GM21737 (cell line): ENCODE measurements around the gene DDIT3.
"Not testable (repeated sequence)": the region's sequence is repeated elsewhere in the genome, so short reads cannot be mapped to it uniquely, and the experiment has no call there.

ENCODE experiments used
- ATAC-seq: cut with Tn5 transposase; IDR thresholded peaks from one replicate; pipeline ENCODE4 v1.9.1; 2021; ENCODE audit warnings: mild to moderate bottlenecking, moderate library complexity; ENCODE audit not compliant: unreplicated experiment

DDIT3 gene, protein sequence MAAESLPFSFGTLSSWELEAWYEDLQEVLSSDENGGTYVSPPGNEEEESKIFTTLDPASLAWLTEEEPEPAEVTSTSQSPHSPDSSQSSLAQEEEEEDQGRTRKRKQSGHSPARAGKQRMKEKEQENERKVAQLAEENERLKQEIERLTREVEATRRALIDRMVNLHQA

DNA sequence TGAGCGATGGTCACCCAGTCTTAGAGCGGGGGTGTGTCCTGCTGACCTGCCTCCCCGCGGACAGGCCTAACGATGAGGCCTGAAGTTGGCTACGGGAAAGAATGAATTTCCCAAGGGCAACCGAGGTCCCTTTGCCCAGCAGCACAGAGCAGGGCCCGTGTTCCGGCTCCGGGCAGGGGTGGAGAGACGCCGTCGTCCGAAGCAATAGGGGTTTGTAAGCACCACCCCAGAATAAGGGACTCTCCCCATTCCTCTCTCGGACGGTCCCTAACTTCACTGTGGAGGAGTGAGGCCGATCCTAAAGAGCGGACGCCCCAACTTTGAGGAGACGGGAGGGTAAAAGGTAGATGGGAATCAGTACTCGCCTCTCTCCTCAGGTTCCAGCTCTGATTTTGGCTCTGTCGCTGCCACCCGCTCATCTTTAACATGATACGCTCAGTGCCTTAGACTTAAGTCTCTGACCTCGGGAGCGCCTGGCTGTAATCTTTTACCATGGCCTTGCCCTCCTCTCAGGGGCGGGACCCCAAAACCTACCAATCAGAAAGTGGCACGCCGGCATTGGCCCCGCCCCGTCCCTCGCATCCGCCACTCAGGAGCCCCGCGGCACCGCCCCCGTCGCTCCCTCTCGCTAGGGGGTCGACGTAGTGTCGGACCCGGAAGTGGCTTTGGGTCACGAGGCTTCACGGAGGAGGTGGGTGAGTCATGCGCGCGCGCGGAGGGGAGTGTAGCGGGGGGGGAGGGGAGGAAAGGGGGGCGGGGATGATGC, at the start of gene DDIT3:
Gene DDIT3, minus strand, starts transcription at position 462 of the 766 bp plus-strand sequence. CDS start 3,108 bp downstream, outside the sequence.
- ATAC-seq = peak; percentile 52

DNA sequence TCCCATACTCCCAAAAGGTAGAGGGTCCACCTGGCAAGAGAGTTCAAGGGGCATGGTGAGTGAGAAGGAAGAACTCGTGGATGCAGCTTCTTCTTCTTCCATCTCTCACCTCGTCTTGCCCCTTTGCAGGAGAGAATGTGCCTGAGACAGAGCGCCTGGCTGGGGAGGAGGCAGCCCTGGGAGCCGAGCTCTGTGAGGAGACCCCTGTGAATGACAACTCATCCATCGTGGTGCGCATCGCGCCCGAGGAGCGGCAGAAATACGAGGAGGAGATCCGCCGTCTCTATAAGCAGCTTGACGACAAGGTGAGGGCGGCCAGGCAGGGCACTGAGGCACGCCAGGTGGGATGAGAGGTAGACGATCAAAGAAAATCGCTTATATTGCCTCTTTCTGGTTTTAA, 49.5 kb upstream of the DDIT3 start:
- no peak for ATAC-seq

DNA sequence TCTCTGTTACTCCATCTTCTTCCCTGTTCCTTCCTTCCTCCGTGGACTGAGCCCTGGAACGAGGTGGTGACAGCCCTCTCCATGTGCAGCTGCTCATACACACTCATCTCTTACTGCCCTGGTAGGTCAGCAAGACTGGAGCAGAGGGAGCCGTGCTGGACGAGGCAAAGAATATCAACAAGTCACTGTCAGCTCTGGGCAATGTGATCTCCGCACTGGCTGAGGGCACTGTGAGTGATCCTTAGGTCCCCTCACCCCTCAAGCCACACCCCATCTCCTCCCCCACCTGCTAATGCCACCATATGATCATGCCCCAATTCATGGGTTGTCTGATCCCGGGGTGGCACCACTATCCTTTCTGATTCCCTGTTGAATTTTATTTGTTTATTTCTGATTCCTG, 48.5 kb upstream of the DDIT3 start:
- no peak for ATAC-seq

DNA sequence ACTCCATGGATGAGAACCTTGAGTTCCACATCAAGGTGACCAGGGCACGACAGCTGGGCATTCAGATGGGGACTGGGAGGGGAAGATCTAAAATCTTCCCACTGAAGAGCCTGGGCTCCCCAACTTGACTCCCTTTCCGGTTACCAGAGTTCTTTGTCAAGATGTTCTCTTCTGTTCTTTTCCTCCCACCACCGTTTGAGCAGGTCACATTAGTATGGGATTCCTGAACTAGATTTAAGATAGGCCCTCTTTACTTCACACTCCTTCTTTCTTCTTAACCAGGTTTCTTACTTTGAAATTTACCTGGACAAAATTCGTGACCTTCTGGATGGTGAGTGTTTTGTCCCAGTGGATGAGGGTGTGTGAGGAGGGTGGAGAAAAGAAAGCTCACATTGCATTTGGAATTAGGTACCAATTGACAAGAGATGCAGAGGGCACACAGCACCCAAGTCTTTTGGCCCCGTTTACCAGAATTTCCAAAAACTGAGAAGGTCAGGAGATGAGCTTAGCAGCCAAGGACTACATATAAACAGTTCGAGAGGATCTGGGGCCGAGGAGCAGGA, 43.9 kb upstream of the DDIT3 start:
- ATAC-seq = no peak

DNA sequence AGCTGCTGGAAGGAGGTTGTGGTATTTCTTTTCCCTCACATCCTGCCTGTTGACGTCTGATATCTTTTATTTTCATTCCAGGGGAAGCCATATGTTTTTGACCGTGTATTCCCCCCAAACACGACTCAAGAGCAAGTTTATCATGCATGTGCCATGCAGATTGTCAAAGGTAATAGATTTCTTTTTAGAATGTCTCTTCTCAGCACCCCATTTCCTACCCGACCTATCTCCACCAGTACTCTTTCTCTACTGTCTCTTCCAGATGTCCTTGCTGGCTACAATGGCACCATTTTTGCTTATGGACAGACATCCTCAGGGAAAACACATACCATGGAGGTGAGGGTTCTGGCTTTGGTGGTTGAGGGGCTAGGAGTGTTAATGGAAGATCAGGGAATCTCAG, 43.0 kb upstream of the DDIT3 start:
- ATAC-seq = no peak

DNA sequence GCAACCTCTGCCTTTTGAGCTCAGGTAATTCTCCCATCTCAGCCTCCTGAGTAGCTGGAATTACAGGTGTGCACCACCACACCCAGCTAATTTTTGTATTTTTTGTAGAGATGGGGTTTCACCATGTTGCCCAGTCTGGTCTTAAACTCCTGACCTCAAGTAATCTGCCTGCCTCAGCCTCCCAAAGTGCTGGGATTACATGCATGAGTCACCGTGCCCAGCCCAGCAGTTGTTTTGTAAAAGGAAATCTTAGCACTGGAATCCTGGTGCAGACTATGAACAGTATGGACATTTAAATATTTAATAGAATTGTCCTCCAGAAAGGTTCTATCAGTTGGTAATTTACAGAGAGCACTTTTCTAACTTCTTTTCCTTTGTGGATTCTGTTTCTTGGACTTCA, 40.8 kb upstream of the DDIT3 start:
- ATAC-seq = not testable (repeated sequence)

DNA sequence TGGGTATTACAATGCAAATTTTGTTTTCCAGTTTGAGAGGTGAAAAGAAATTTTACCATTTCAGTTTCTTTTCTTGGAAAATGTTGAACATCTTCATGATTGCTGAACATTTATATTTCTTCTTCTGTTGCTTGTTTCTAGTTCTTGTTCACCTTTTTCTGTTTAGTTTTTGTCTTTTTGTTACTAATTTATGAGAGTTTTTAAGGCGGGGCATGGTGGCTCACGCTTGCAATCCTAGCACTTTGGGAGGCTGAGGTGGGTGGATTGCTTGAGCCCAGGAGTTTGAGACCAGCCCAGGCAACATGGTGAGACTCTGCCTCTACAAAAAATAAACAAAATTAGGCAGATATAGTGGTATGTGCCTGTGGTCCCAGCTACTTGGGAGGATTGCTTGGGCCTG, 40.2 kb upstream of the DDIT3 start:
- ATAC-seq = no peak

DNA sequence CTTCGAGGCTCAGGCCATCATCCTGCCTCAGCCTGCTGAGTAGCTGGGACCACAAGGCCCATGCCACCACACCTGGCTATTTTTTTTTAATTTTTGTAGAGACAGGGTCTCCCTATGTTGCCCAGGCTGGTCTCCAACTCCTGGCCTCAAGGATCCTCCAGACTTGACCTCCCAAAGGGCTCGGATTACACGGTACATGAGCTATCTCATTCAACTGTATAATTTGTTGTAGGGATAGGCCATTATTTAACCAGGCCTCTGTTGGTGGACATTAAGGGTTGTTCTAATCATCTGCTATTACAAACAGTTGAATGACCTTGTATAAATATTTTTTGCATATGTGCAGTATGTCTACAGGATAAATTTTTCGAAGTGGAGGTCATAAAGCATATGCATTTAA, 38.5 kb upstream of the DDIT3 start:
- ATAC-seq = no peak

DNA sequence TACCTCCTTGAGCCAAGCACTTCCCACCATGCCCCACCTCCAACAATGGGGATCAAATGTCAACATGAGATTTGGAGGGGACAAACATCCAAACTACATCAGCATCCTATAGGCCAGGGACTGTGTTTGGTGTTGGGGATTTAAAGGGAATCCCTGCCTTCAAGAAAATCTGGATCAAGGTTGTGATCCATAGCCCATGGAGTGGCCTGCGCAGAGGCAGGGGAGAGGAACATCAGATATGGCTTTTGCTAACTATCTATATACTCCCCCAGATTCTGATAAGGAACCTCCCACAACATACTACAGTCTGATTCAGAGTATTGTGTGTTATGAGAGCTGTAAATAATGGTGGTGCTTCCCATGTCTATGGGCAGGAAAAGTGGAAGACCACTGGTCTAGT, 34.6 kb upstream of the DDIT3 start:
- no peak for ATAC-seq

DNA sequence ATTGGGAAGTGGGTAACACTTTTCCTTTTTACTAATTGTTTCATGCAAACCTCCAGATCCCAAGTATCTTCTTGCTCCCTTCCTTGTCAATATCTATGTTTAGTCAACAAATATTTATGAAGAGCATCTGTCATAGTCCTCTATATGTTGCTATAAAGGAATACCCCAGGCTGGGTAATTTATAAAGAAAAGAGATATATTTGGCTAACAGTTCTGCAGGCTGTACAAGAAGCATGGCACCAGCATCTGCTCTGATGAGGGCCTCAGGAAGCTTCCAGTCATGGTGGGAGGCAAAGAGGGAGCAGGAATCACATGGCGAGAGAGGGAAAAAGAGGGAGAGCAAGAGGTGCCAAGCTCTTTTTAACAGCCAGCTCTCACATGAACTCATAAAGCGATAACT, 34.1 kb upstream of the DDIT3 start:
- ATAC-seq = no peak

DNA sequence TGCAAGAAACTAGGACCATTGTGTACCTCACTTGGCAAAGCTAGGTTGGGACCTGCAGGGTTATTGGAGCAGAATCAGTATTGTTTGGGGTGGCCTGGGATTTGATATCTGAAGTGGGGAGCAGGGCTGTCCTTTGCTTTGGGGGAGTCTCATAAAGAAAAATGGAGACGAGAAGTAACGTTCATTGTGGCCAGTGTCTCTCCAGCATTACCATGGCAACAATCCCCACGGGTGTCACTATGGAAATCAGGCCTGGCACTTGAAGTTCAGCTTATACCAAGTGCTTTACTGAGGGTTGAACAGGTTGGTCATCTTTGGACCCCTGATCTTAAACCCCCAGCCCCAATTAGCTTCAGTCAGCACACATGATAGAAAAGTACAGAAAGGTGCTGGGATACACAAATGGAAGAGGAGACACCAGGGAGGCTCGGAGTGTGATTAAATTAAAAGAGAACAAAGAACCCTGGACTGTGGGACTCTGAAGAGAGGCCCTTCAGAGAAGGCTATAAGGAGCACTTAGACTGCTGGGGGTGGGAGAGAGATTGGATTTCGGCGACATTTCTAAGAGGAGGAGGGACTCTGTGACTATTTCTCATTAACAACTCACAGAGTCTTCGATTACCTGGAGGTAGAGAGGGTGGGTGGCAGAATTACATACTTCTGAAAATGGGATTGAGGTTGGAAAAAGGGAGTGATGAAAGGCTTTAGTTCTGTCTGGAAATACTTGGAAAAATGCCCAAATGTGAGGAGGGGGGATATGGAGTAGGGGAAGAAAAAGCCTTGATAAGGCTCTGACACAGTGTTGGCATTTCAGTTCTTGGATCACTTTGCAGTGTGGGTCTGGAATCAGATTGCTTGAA, 33.3 kb upstream of the DDIT3 start:
- ATAC-seq = no peak

DNA sequence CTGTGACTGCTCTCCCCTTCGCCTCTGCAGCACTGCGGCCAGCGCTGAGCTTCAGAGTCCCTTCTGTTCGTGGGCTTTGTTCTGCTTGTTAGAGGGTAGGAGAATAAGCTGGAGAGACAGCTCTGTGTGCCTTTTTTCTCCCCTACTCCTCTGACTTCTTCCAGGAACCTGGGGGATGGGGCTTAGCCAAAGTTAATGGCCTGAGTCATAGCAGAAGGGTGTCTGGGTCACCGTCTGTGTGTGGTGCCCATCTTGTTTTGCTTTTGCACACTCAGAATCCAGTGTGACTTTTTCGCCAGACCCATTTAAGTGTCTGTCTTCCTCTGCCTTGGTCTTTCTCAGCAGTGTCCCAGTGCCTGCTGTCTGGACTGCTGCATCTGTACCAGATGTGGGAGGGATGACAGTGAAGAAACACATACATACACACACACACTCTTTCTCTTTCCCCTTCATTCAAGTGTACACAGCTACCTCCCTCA, 32.6 kb upstream of the DDIT3 start:
- no peak for ATAC-seq

DNA sequence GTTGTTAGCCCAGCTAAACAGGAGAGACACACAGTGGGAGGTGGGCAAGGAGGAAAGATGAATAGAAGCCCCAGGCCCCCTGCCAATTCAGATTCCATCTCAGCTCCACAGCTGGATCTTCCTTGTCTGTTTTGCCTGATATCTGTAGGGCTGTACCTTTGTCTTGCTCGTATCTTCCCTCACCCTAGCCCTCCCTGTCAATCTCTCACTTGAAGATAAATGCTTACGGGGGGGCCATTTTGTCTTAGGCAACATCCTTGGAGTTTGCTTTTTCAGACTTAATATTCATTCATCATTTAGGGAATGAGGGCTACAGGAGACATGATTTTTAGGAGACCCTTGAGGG, 32.0 kb upstream of the DDIT3 start:
- no peak for ATAC-seq

DNA sequence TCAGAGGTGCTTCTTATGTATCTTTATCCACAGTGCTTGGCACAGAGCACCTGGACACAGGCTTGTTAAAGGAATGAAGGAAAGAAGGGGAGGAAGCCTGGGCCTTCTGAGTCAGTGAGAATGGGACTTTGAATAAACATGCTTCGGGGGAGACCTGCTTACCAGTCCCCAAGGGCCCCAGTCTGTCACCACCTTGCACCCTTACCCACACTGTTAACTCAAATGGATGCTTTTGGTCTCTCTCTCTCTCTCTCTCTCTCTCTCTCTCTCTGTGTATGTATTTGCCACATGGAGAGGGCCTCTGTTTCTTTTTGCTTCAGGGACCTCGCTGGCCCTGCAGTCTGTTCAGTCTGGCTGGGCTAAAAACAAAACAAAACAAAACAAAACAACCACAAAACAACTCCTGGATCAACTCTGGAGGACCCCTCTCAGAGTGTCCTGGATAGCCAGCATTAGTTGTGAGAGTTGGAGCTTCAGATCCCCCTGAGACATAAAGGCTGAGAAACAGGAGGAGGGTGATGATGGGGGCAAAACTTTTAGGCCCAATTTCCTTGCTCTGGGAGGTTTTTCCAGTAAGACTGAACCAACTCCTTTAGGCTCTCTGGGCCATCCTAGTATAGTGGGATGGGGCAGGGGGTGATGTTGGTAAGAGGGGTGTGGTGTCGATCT, 31.5 kb upstream of the DDIT3 start:
- no peak for ATAC-seq

DNA sequence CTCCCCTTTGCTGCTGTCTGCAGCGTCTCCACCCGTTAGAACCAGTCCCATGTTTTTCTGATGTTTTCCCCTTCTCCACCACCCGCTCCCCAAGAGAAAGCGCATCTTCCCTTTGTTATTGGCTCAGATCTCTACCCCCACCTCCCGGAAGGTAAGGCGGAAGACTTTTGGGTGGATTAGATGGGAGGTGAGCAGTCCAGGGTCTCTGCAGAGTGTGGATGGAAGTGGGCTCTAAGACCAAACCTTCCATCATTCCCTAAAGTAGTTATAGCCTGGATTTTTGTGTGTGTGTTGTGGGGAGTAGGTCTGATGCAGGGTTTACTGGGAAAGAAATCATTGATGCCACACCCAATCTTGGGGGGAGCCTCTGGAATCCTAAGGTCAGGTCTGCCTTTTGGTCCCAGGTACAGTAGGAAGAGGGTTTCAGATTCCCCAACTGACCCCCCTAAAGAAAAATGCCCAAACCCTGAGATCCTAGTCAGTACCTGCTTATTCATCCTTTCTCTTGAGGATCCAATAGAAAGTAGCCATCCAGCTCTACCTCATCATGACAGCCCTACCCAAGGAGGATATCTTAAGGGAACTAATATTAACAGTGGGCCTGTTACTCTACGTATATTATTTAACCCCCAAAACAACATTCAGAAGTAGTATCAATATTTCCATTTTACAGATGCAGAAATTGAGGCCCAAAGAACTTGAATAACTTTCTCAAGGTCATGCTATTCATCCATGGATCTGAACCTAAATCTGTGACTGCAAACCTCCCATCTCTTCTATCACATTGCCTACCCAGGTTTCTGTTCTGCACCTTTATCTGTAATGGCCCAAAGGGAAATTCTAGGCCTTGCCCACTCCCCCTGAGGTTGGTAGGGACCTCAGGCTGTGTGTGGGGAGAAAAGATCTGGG, 30.6 kb upstream of the DDIT3 start:
- no peak for ATAC-seq

DNA sequence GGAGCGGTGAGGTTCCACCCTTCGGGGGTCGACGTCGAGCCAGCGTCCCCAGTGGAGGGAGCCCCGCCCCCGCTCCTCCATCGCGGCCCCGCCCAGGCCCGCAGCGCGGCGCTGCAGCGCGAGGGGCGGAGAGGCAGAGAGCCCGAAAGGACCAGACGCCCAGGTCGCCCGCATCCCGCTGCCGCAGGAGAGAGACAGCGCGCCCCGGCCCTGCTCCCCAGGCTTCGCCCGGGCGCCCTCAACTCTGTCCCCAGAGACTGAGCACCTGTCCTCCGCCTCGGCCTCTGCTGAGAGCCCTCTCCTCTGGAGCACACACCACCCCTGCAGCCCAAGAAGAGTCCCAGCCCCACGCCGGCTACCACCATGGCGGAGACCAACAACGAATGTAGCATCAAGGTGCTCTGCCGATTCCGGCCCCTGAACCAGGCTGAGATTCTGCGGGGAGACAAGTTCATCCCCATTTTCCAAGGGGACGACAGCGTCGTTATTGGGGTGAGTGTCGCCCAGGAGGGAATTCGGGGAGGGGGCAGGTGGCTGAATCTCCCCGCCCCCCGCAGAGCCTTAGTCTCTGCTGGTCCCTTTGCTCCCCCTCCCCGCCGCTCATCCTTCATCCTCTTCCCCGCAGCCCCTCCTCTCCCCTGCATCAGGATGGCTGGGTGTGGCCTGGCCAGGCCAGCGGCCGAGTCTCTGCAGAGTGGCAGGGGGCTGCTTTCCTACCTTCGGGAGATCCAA, 29.8 kb upstream of the DDIT3 start, which contains the start of gene KIF5A:
Gene KIF5A, plus strand, starts transcription at position 136 of the 732 bp plus-strand sequence. Its CDS starts 228 bp downstream, at position 364.
- ATAC-seq = no peak

DNA sequence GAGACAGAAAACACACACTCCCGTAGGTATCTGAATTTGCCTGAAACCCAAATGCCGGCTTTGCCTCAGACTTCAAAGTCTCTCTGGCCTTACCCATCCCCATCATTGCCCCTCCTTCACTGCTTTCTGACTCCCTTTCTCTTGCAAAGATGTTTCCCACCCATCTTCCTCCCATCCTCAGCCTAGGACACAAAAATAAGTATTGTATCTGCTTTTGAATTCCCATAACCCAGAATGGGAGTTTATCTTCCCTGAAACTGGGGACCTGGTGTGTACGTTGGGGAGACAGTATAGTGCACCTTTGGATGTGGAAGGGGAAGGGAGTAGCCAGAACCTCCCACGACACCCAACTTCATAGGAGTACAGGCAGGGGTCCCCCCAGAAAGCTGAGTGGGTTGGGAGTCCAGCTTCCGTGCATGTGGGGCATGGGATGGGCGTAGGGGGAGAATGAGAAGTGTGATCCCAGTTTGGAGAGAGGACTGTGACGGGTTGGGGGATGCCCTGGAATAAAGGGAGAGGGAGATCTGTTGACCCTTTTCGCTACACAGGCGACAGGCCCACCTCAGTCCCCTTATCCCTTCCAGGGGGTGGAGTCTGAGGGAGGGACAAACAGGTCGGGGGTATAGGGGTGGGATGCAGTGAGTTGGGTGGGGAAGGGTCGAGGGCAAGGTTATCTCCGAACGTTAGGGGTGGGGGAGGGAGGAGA, 29.0 kb upstream of the DDIT3 start:
- ATAC-seq = no peak

DNA sequence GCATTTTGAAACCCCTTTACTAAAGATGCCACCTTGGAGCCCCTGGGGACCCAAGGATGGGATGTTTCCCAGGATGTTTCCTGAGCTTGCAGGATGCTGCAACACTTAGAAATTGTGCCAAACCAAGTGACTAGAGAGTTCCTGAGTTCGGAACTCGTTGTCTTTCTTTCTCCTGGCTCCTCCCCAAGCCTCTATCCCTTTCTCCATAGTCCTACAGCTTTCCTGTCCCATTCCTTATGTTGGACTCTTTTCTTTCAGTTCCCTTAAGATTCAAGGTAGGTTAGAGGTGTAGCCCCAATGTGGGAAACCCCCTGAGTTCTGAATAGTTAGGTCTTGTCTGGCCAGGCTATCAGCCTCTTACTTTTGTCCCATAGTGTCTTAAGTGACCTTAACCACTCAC, 28.2 kb upstream of the DDIT3 start:
- ATAC-seq = no peak

DNA sequence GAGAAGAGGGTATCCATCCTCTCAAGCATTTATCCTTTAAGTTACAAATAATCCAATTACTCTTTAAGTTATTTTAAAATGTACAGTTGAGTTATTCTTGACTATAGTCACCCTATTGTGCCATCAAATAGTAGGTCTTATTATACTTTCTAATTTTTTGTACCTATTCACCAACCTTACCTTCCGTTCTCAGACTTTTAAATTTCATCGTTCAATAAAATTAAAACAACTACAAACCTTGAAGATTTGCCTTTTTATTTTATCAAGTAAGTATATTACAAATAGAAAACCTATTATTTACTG, 27.6 kb upstream of the DDIT3 start:
- ATAC-seq = no peak
